ENCODE measurements around the gene UROS. TPM values are rescaled to one million over a fixed set of nuclear protein-coding genes. Genes with fewer than 3 reads are reported as not detected.

Gene UROS
- total RNA-seq, 4 donors from 2014 or later = 30.6 to 39.8 (median 39.3) TPM

- no peak for ATAC-seq (ENCODE audit: low FRiP score)
- no peak for DNase-seq (ENCODE audit: low spot score)
- no peak for TF ChIP-seq CTCF (IDR thresholded peaks at IDR 0.05)
Observed at GRCh38 chr10:125757742-125758141, 65.3 kb downstream of the UROS start.

DNA sequence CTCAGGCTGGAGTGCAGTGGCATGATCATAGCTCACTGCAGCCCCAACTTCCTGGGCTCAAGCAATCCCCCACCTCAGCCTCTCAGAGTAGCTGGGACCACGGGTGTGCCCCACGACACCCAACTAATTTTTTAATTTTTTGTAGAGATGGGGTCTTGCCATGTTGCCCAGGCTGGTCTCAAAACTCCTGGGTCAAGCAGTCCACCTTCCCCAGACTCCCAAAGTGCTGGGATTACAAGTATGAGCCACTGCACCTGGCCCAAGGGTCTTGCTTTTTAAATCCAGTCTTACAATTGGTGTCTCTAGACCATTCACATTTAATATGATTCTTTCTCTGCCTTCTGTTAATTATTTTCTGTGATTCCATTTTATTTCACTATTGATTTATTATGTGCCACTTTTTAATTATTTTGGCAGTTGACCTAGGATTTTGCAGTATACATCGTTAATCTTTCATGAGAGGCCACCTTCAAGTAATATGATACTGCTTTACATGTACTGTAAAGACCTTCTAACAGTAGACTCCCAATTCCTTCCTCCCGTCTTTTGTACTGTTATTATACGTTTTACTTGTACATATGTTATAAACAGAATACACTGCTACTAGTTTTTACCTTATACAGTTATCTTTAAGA, 66.1 kb downstream of the UROS start:
- DNase-seq (ENCODE audit: low spot score) (no peak), ATAC-seq (ENCODE audit: low FRiP score) (no peak)
- TF ChIP-seq CTCF (IDR thresholded peaks at IDR 0.05) = no peak

- ATAC-seq (ENCODE audit: low FRiP score) = no peak
- no peak for TF ChIP-seq CTCF (IDR thresholded peaks at IDR 0.05)
- no peak for DNase-seq (ENCODE audit: low spot score)
Observed at GRCh38 chr10:125756196-125756595, 66.9 kb downstream of the UROS start.

DNA sequence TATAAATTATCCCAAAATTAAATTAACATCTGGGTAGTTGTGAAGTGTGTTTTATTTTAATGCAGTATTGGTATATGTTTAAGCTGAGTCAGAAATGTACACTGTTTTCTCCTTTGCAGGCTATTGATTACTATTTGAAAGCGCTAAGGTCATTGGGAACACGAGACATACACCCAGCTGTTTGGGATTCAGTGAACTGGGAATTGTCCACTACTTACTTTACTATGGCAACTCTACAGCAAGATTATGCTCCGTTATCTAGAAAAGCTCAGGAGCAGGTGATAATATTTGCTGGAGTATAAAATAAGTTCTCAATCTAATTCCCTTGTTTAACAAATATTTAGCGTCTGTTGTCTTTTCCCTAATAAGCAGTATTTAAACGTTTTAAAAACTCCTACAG, 75.6 kb downstream of the UROS start:
- DNase-seq (ENCODE audit: low spot score) (no peak), ATAC-seq (ENCODE audit: low FRiP score) (no peak)
- no peak for TF ChIP-seq CTCF (IDR thresholded peaks at IDR 0.05)

GRCh38 chr10:125744909-125745308, 78.1 kb downstream of the UROS start:
- ATAC-seq (ENCODE audit: low FRiP score) (no peak), DNase-seq (ENCODE audit: low spot score) (no peak)
- TF ChIP-seq CTCF (IDR thresholded peaks at IDR 0.05) = no peak

GRCh38 chr10:125742465-125742864, 80.6 kb downstream of the UROS start:
- TF ChIP-seq CTCF (IDR thresholded peaks at IDR 0.05) = no peak
- no peak for ATAC-seq (ENCODE audit: low FRiP score)

GRCh38 chr10:125739994-125740679, 82.9 kb downstream of the UROS start:
- TF ChIP-seq CTCF (IDR thresholded peaks at IDR 0.05) = no peak
- ATAC-seq (ENCODE audit: low FRiP score) = no peak
- DNase-seq (ENCODE audit: low spot score) = no peak

More at GRCh38 chr10:125742465-125742864, 80.6 kb downstream of the UROS start:
- DNase-seq (ENCODE audit: low spot score) = no peak
